DMS53 treated with DMSO at 0.1 percent for 48 hours (cell line): ENCODE measurements around the gene DDTL.

ENCODE experiments used
- DNase-seq: peaks from one replicate; lab custom pipeline; 2025; ENCODE audit not compliant: unreplicated experiment; lab: John Stamatoyannopoulos, UW

The DDTL gene

DNA sequence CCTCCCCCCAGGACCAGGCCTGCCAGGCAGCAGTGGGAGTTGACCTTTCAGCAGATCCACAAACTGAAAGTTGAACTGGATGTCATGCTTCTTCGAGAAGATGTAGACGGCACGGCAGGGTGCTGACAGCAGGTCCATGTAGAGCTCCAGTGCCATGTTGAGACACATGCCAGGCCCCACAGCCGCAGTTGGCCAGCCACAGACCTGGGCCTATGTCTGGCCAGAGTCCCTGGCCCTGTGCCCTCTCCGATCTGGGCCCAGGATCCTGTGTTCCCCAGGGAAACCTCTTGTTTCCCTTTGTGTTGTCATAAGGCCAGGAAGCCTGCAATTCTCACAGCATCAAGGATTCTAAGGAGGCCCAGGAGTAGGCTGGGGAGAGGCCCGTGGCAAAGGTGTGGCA is 38.5 kb downstream of the DDTL start, which contains the start of gene GSTT4:
TSS of gene GSTT4 (minus strand) at position 253 of the 400 bp plus-strand sequence. CDS start at position 156, 97 bp downstream.
- no peak for DNase-seq

DNA sequence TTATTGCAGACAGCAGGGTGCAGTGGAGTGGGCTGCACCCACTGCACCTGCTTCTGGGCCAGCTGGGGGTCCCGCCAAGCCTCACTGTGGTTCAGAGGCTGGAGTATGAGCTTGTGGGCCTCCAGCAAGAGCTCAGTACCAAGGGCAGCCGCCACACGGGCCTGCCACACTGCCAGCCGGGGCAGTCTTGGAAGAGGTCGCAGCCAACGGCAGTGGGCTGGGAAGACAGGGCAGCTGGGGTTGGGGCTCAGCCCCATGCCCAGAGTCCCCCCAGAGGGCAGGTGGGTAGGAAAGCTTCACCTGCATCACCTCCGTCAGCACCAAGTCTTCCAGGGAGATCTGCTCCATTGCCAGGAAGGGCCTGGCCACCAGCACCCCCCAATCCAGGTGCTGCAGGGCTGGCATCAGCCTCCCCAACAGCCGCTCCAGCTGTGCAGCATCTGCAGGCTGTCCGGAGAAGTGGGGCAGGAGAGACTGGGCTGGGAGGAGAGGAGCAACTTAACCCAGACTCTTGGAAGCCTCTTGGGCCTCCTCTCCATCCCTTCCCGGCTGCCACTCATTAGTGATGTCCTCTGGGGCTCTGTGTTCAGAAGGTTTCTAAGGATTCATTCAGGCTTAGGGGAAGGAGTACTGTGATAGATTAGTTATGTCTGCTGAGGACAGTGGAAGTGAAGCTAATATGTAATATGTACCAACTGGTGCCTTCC is 39.7 kb downstream of the DDTL start:
- DNase-seq = no peak

DNA sequence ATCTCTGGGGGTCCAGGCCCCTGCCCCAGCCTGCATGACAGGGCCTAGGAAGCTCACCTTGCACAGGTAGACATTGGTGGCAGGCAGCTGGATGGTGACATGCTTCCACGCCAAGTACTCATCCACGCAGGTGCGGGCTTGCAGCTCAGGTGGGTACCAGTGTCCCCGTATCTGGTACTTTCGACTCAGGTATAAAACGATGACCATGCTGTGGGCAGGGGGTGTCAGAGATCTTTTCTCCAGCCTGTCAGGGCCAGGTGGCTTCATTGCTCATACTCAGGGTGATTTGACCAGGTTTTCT is 40.2 kb downstream of the DDTL start:
- no peak for DNase-seq

DNA sequence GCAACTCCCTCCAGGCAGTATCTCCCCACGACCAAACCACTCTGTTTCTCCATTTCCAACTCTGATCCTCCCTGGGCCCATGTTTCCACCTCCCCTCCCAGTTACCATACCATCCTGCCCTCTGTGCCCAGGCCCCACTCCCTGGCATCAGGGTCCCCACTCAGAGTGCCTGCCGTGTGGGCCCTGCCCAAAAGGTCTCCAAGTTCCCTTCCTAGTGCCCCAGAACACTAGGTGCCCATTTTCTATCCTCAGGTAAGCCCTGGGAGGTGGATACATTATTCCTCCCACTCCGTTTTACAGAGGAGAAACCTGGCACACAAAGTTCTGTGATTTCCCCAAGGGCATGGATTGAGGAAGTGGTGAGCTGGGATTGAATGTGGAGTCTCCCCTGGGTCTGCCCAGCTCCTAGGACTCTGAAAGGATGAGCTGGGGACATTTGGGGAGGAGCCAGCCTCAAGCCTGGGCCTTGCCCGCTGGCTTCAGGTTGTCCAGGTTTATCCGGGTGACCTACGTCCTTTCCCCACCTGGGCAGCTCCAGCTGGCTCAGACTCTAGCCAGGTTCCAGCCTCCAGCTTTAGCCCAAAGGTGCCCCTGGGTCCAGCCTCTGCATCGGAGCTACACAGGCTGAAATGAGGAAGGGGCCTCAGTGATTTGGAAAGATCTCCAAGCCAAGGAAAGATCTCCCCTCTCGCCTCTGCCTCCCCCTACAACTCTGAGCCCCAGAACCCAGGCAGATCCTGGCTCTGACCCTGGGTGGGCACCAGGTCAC is 40.7 kb downstream of the DDTL start:
- no peak for DNase-seq

DNA sequence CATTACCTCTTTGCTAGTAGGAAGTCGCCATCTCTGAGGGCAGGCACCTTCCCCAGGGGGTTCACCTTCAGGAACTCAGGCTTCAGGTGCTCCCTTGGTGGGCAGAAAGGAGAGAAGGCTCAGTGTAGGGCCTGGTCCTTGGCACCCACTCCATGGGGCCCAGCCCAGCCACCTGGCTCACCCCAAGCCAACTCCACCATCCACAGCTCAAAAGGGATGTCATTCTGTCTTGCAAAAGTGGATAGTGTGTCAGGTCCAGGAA is 41.3 kb downstream of the DDTL start:
- no peak for DNase-seq

DNA sequence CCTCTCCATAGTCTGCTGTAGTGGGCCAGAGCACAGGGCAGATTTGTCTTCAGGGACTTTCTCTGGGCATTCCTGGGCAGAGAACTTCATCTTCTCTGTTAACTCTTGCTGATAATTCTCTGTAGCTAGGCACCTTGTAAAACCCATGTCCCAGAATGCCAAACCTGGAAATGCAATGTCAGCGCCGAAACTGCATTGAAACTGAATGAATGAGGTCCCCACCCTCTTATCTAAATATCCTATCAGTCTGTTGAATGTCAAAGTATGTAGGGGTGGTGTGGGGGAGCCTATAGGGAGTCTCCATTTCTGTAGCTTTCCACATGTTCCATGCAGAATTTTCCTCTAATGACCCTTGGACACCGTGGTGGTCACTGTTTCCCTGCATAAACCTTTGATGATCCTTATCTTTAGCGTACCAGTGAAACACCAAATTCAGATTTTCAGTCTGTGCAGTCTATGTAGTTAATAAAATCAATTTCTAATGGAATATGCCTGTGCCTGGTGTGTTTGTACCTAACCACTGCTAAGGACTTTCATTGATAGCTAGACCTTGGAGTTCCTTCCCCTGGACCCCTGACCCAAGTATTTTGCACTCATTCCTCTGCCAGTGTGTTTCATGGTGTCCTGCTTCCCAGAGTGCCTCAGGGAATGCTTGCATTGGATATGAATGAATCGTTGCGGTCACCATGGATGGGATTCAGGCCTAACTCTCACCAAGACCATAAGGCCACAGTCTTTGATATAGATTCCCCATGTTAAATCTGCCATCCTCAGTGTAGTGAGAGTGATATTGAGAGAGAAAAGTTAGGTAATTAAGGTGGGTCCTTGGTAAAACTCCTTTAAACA is 41.9 kb downstream of the DDTL start:
- DNase-seq = no peak

DNA sequence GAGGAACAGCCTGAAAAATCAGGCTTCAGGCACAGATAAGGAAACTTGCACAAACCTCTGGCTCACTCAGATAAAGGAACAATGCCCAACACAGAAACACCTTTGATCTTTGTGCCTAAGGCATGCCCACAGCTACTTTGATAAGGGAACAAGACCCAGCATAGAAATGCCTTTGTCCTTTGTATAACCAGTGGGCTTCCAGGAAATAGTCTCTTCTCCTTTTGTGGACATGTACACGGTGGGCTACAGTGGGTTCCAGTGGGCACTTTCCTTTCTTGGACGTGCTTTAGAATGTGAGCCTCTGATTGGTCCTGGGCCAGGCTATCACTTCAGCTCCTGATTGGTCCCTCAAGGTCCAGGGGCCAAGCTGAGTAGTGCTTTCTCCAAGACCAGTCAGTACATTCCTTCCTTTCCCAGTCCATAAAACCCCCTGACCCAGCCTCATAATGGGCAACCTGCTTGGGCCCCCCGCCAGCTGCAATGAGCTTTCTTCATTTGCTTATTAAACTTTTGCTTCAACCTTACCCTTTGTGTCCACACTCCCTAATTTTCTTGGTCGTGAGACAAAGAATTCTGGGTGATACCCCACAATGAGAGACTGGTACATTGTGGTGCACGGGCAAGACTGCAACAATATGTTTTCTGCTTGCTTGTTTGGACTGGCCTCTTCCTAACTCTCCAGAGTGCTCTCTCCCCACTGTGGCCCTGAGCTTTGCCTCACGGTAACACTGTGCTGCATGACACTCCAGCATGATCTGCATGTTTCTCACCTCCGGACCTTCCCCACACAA is 42.7 kb downstream of the DDTL start:
- no peak for DNase-seq

GRCh38 chr22:24010018-24010391 is 43.3 kb downstream of the DDTL start:
- DNase-seq = no peak

DNA sequence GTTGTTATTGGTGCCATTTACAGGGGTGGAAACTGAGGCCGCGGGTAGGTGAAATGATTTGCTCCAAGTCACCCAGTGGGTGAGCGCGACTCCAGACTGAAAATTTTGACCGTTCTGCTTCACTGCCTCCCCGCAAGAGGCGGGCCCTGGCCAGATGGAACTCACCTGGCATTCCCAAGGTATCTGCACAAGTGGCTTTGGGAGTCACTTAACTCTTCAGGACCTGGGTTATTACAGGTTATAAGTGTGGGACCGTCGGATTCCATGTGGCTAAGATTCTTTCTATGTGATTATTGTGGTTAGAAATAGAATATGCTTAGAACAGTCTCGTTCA is 45.0 kb downstream of the DDTL start:
- DNase-seq = peak; percentile 1

- DNase-seq = no peak
Measured at GRCh38 chr22:24016156-24016555, 49.5 kb downstream of the DDTL start.

GRCh38 chr22:24021304-24021703 is 54.6 kb downstream of the DDTL start:
- DNase-seq = no peak
